Neural cell (in vitro differentiated cells): ENCODE measurements around the gene MIER1. TPM values are rescaled to one million over a fixed set of nuclear protein-coding genes. Genes with fewer than 3 reads are reported as not detected.

ENCODE experiments used
- H2AFZ ChIP-seq: fragments of 200-600, 300-800 bp; sonication (generic), shearing (Covaris generic); 2 replicates; pipeline ENCODE4 v1.6.0; 2014; ENCODE audit warnings: low read depth, mild to moderate bottlenecking, antibody characterized with exemption, low read length, moderate library complexity
- H3F3A ChIP-seq: fragments of 200-600 bp; shearing (Covaris generic); 2 replicates; pipeline ENCODE4 v1.6.1; 2016; ENCODE audit warnings: mild to moderate bottlenecking, moderate library complexity, mixed read lengths, antibody characterized with exemption, low read length; ENCODE audit not compliant: insufficient read depth, poor library complexity, severe bottlenecking
- H3K27ac ChIP-seq: fragments of 200-600, 300-800 bp; sonication (generic), shearing (Covaris generic); 2 replicates; pipeline ENCODE4 v1.5.1; 2014; ENCODE audit warnings: mild to moderate bottlenecking, low read length, moderate library complexity
- H3K27me3 ChIP-seq: fragments of 300-800, 200-600 bp; sonication (generic), shearing (Covaris generic); 2 replicates; pipeline ENCODE4 v1.6.0; 2014; ENCODE audit warnings: mild to moderate bottlenecking, low read depth, low read length, moderate library complexity; ENCODE audit not compliant: insufficient read depth
- H3K36me3 ChIP-seq: fragments of 300-800, 200-600 bp; sonication (generic), shearing (Covaris generic); 2 replicates; pipeline ENCODE4 v1.5.1; 2014; ENCODE audit warnings: mild to moderate bottlenecking, antibody characterized with exemption, low read length, moderate library complexity; ENCODE audit not compliant: insufficient read depth
- H3K4me2 ChIP-seq: fragments of 300-800, 200-600 bp; sonication (generic), shearing (Covaris generic); 2 replicates; pipeline ENCODE4 v1.6.0; 2014; ENCODE audit warnings: mild to moderate bottlenecking, low read length
- H3K4me3 ChIP-seq: fragments of 300-800, 200-600 bp; sonication (generic), shearing (Covaris generic); 2 replicates; pipeline ENCODE4 v1.5.1; 2014; ENCODE audit warnings: mild to moderate bottlenecking, low read length, moderate library complexity
- H3K79me2 ChIP-seq: fragments of 200-600 bp; shearing (Covaris generic); replicated peaks from 2 replicates; pipeline ENCODE4 v1.6.0; 2014; ENCODE audit warnings: mild to moderate bottlenecking, low read length, moderate library complexity; ENCODE audit not compliant: insufficient read depth
- H3K9ac ChIP-seq: fragments of 300-800, 200-600 bp; sonication (generic), shearing (Covaris generic); 2 replicates; pipeline ENCODE4 v1.6.1; 2016; ENCODE audit warnings: mild to moderate bottlenecking, low read length, mixed read lengths
- H3K9me2 ChIP-seq: fragments of 200-600 bp; shearing (Covaris generic); 2 replicates; pipeline ENCODE4 v1.6.1; 2016; ENCODE audit warnings: mild to moderate bottlenecking, low read length, mixed read lengths; ENCODE audit not compliant: insufficient read depth
- H3K9me3 ChIP-seq: fragments of 200-600, 300-800 bp; sonication (generic), shearing (Covaris generic); 2 replicates; pipeline ENCODE4 v1.6.1; 2016; ENCODE audit warnings: mild to moderate bottlenecking, mixed run types, low read length, moderate library complexity, mixed read lengths
- H4K20me1 ChIP-seq: fragments of 200-600 bp; shearing (Covaris generic); 2 replicates; pipeline ENCODE4 v1.6.1; 2016; ENCODE audit warnings: mild to moderate bottlenecking, mixed run types; ENCODE audit not compliant: insufficient read depth
- EP300 ChIP-seq: fragments of 450-650 bp; conservative IDR thresholded peaks from 2 replicates; pipeline ENCODE4 v1.6.1; 2014; ENCODE audit warnings: antibody characterized with exemption, mild to moderate bottlenecking, moderate library complexity; ENCODE audit not compliant: poor library complexity, severe bottlenecking
- EZH2 ChIP-seq: fragments of 200-600, 300-800 bp; shearing (Covaris generic), sonication (generic); IDR thresholded peaks from 2 replicates; pipeline ENCODE4 v1.6.1; 2014; ENCODE audit warnings: antibody characterized with exemption, low read length, borderline replicate concordance, mild to moderate bottlenecking; ENCODE audit not compliant: insufficient read depth, poor library complexity, severe bottlenecking
- MXI1 ChIP-seq: fragments of 450-650 bp; conservative IDR thresholded peaks from 2 replicates; pipeline ENCODE4 v1.6.1; 2014; ENCODE audit warnings: antibody characterized with exemption, mild to moderate bottlenecking; ENCODE audit not compliant: poor library complexity, severe bottlenecking
- POLR2AphosphoS5 ChIP-seq: IDR thresholded peaks from 2 replicates; pipeline ENCODE4 v1.6.1; 2012
- RAD21 ChIP-seq: fragments of 450-650 bp; conservative IDR thresholded peaks from 2 replicates; pipeline ENCODE4 v1.6.1; 2014; ENCODE audit warnings: antibody characterized with exemption, mild to moderate bottlenecking, moderate library complexity
- SMC3 ChIP-seq: fragments of 450-650 bp; conservative IDR thresholded peaks from 2 replicates; pipeline ENCODE4 v1.6.1; 2014; ENCODE audit warnings: antibody characterized with exemption, mild to moderate bottlenecking, moderate library complexity; ENCODE audit not compliant: poor library complexity
- TAF1 ChIP-seq: IDR thresholded peaks from 2 replicates; pipeline ENCODE4 v1.6.1; 2012; ENCODE audit warnings: low read depth
- polyA plus RNA-seq: library from polyadenylated mRNA; depleted of rRNA; stranded (reverse); fragments of >200 nt; gene quantifications from 2 replicates; pipeline ENCODE4 v1.2.3, GENCODE V29; 2014
- TF ChIP-seq, protein P1 (sequence below): IDR thresholded peaks from 2 replicates; pipeline ENCODE4 v1.6.1; 2012; ENCODE audit warnings: borderline replicate concordance
- TF ChIP-seq, protein P2 (sequence below): fragments of 450-650 bp; IDR thresholded peaks from 2 replicates; pipeline ENCODE4 v1.5.1; 2014; ENCODE audit warnings: antibody characterized with exemption, mild to moderate bottlenecking, moderate library complexity; ENCODE audit not compliant: poor library complexity, severe bottlenecking

Gene MIER1
- polyA plus RNA-seq, 1 donor from 2014 or later = 16.1 TPM

DNA sequence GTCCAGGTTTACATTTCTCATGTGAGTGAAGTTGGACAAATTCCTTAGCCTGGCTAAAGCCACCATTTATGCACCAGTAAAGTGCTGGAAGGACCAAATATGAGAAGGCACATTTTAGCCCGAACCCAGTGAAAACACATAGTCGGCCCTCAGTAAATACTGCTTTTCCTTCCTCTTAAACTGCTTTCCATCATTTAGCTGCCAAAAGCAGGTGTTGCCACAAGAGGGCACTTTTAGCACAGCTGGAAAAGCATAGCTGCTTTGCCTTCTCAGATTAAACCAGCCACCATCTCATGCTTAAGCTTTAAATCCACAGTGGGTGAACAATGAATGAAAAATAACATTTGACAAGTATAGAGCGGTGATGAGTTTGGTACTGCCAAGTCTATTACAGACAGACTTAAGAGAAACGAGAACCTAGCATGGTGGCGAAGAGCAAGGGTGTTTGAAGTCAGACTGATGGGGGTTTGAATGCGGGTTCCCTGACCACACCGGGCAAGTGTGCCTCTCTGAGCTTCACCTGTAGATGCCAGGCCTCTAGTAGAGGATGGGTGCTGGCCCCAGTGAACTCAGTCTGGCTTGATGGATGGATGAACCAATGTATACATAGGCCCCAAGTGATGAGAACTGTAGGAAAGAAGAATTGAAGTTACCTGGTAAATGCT, 71.4 kb downstream of the MIER1 start:
- Histone ChIP-seq H3K79me2 (no peaks in the 10 kb centered on the region), H3K36me3 (no peaks in the 10 kb centered on the region), H2AFZ (no peak overlapping the region), H3K9me2 (no peaks in the 10 kb centered on the region), H4K20me1 (no peaks in the 10 kb centered on the region), H3K27me3 (no peaks in the 10 kb centered on the region), H3K4me3 (no peak overlapping the region), H3K9me3 (no peaks in the 10 kb centered on the region), H3K27ac (no peak overlapping the region), H3F3A (no peaks in the 10 kb centered on the region), H3K4me2 (no peak overlapping the region), H3K9ac (no peak overlapping the region)
- TF ChIP-seq SMC3 (peak; percentile 87), MXI1 (no peak), EZH2 (no peak), RAD21 (peak; percentile 82), TAF1 (no peak), POLR2AphosphoS5 (no peak), EP300 (no peak)
- TF ChIP-seq, protein P1, sequence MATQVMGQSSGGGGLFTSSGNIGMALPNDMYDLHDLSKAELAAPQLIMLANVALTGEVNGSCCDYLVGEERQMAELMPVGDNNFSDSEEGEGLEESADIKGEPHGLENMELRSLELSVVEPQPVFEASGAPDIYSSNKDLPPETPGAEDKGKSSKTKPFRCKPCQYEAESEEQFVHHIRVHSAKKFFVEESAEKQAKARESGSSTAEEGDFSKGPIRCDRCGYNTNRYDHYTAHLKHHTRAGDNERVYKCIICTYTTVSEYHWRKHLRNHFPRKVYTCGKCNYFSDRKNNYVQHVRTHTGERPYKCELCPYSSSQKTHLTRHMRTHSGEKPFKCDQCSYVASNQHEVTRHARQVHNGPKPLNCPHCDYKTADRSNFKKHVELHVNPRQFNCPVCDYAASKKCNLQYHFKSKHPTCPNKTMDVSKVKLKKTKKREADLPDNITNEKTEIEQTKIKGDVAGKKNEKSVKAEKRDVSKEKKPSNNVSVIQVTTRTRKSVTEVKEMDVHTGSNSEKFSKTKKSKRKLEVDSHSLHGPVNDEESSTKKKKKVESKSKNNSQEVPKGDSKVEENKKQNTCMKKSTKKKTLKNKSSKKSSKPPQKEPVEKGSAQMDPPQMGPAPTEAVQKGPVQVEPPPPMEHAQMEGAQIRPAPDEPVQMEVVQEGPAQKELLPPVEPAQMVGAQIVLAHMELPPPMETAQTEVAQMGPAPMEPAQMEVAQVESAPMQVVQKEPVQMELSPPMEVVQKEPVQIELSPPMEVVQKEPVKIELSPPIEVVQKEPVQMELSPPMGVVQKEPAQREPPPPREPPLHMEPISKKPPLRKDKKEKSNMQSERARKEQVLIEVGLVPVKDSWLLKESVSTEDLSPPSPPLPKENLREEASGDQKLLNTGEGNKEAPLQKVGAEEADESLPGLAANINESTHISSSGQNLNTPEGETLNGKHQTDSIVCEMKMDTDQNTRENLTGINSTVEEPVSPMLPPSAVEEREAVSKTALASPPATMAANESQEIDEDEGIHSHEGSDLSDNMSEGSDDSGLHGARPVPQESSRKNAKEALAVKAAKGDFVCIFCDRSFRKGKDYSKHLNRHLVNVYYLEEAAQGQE = no peak
- TF ChIP-seq, protein P2, sequence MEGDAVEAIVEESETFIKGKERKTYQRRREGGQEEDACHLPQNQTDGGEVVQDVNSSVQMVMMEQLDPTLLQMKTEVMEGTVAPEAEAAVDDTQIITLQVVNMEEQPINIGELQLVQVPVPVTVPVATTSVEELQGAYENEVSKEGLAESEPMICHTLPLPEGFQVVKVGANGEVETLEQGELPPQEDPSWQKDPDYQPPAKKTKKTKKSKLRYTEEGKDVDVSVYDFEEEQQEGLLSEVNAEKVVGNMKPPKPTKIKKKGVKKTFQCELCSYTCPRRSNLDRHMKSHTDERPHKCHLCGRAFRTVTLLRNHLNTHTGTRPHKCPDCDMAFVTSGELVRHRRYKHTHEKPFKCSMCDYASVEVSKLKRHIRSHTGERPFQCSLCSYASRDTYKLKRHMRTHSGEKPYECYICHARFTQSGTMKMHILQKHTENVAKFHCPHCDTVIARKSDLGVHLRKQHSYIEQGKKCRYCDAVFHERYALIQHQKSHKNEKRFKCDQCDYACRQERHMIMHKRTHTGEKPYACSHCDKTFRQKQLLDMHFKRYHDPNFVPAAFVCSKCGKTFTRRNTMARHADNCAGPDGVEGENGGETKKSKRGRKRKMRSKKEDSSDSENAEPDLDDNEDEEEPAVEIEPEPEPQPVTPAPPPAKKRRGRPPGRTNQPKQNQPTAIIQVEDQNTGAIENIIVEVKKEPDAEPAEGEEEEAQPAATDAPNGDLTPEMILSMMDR = peak; percentile 82

DNA sequence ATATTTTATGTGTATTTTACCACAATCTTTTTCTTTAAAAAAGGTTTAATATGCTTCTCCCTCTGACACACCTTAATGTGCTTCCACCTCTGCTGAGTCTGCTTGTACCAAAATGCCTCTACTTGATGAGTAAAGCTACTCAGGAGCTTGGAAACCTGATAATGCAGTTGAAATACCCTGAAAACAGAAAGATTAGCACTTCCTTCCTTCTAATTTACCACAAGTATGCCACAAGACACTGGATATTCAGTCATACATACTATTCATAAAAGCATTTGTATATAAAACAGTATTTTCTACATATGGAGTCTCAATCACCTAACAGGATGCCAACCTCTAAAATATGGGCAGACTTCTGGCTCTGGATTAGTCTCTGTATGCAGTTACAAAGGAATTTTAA, 74.2 kb downstream of the MIER1 start:
- Histone ChIP-seq H3K36me3 (no peaks in the 10 kb centered on the region), H2AFZ (no peak overlapping the region), H3K4me3 (no peak overlapping the region), H3K27me3 (no peaks in the 10 kb centered on the region), H3K9me3 (no peaks in the 10 kb centered on the region), H4K20me1 (no peaks in the 10 kb centered on the region), H3K9me2 (no peaks in the 10 kb centered on the region), H3K4me2 (no peak overlapping the region), H3F3A (no peaks in the 10 kb centered on the region), H3K79me2 (no peaks in the 10 kb centered on the region), H3K27ac (no peak overlapping the region), H3K9ac (no peak overlapping the region)
- TF ChIP-seq, protein P1 = no peak
- no peak for TF ChIP-seq MXI1
- TF ChIP-seq RAD21 = no peak
